Renal cortex interstitium (tissue), 11 donors: Measurements from ENCODE around the gene SCAPER. TPM values are rescaled to one million over a fixed set of nuclear protein-coding genes. Genes with fewer than 3 reads are reported as not detected.
"Not testable (repeated sequence)": the region's sequence is repeated elsewhere in the genome, so short reads cannot be mapped to it uniquely, and the experiment has no call there.

Experiments
- DNase-seq, 11 donors: peaks; one replicate each; pipeline ENCODE4 v3.0.0-alpha.2; 2013; ENCODE audit warnings: low read depth in 9 of 11, low spot score in 4 of 11; ENCODE audit errors: extremely low read depth in 1 of 11
- polyA plus RNA-seq, 3 donors: library from polyadenylated mRNA; unstranded; fragments of 120-200 nt; gene quantifications; one replicate each; pipeline ENCODE4 v1.2.1, GENCODE V29; 2013; ENCODE audit not compliant: insufficient read length in 3 of 3

Gene SCAPER
- polyA plus RNA-seq, 3 donors: 23.1 to 27.5 (median 27.1) TPM

- no peak for DNase-seq
Measured at GRCh38 chr15:76565366-76565765, 339.8 kb downstream of the SCAPER start.

GRCh38 chr15:76555247-76555646 is 349.9 kb downstream of the SCAPER start:
- no peak for DNase-seq

DNA sequence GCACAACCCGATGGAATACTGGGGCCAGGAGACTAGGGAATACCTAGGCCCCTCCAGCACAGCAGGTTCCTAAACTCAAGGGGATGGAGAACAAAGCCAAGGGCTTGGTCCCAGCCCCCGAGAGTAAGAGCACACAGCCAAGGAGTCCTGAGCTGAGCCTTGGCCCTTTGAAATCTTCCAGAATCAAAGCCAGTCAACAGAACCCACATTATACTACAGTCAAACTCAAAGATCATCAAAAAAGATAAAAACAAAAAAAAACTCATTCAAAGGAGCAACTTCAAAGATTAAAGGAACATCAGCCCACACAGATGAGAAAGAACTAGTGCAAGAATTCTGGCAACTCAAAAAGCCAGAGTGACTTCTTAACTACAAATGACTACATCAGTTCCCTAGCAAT is 351.6 kb downstream of the SCAPER start:
- no peak for DNase-seq

DNA sequence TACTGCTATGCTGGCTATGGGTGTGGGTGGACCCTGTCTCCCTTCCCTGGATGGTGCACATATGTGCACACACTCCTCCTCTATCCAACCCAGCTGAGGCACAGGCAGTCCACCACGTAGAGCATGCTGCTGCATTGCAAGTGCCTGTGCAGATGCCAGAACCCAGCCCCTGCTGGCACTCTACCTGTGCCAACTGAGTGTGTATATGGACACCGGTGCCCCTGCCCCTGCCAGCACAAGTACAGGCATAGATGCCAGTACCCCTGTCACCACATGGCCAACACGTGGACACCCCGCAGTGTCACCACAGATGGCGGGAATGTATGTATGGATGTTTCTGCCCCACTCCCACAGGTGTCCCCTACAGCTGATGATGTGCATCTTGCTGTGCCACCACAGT is 352.0 kb downstream of the SCAPER start:
- no peak for DNase-seq

DNA sequence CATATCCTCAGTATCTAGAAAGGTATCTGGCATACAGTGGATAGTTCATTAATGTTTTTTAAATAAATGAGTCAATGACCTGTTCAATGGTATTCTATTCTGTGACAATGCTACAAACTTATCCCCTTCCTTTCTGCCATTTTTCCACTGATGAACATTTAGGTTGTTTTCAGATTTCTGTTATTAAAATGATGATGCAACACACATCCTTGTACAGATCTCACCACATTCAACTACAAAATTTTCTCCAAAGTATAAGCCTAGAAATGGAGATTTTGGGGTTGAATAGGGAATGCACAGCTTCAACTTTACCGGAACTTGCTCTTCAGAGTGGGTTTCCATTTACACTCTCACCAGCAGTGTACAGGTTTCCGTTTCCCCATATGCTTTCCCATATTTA is 358.3 kb downstream of the SCAPER start:
- no peak for DNase-seq

GRCh38 chr15:76533995-76534394 is 371.1 kb downstream of the SCAPER start:
- peak in 4 of 11 donors; percentile 7 to 16 (median 14) for DNase-seq

DNA sequence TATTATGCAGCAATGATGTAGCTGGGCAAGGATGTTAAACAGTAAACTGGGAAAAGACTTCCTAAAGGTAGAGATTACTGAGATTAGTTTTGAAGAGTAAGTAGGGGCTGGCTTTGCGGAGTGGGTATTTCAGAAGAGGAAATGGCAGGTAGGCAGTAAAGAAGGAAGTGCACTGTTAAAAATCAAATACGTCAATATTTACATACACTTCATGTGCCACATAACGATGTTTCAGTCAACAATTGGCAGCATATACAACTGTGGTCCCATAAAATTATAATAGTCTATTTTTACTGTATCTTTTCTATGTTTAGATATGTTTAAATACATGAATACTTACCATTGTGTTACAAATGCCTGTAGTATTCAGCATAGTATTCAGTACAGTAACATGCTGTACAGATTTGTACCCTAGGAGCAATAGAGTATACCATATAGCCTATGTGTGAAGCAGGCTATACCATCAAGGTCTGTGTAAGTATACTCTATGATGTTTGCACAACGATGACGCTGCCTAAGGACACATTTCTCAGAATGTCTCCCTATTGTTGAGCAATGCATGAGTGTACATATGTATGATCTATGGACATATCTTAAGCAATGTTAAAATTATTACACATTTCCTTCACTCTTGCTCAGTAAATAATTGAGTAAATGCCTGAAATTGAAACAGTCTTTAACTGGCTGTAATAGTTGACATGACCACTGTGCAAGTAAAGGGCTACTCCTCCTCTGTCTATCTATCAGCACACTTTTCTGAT is 371.9 kb downstream of the SCAPER start:
- DNase-seq: no peak

DNA sequence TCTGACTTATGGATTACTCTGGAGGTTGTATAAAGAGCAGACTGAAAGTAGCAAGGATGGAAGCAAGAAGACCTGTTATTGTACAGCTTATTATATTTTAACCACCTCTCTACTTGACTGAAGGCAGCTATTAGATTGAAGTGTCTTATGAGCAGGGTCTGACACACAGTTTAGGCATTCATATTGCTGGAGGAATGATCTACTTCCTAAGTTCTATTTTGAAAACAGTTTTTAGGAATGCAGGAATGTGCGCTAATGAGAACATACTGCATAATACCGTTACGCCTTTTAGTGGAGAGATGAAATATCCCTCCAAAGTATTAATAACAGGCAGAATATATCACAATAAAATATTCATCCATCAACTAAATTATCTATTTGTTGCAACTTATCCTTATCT is 375.2 kb downstream of the SCAPER start:
- no peak for DNase-seq

- DNase-seq: no peak
Measured at GRCh38 chr15:76526111-76526510, 379.0 kb downstream of the SCAPER start.

DNA sequence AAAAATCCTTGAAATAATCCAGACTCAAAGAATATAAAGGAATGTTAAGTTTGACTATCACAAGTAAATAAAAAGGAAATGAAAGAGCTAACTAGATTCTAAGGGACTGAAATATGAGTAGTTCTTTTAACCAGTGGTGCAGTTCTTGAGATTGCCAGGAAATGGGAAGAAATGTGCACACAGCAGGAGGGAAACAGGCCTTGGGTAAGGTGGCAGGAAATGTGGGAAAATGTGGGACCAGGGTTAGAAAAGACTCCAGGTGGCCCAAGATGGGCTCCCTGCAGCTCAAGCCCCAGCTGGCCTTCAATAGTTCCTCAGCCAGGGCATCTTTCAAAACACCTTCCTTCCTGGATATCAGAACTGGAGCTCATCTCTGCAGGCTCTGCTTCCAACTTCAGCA is 387.2 kb downstream of the SCAPER start:
- no peak for DNase-seq

GRCh38 chr15:76514282-76514681 is 390.9 kb downstream of the SCAPER start:
- DNase-seq: peak in 1 of 11 donors; percentile 40

GRCh38 chr15:76512971-76513370 is 392.2 kb downstream of the SCAPER start:
- no peak for DNase-seq

GRCh38 chr15:76510663-76511062 is 394.5 kb downstream of the SCAPER start:
- DNase-seq: not testable (repeated sequence)

- no peak for DNase-seq
Measured at GRCh38 chr15:76503804-76504203, 401.3 kb downstream of the SCAPER start.

GRCh38 chr15:76503121-76503520 is 402.0 kb downstream of the SCAPER start:
- DNase-seq: no peak

DNA sequence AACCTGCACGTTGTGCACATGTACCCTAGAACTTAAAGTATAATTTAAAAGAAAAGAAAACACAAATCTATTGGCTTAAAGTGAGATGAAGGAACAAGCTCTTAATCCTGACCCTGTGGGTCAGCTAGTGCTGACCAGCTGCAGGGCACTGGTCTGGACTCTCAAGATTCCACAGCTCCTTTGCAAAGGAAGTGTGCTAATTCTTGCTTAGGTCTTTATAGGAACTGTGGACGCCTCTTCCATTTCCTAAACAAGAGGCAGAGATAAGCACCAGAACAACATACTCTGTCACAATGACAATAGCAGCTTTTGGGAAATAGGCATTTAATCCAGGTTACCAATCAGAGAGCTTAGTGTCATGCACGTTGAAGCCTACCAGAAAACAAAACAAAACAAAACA is 402.5 kb downstream of the SCAPER start:
- DNase-seq: no peak

- not testable (repeated sequence) for DNase-seq
Measured at GRCh38 chr15:76502185-76502584, 403.0 kb downstream of the SCAPER start.

DNA sequence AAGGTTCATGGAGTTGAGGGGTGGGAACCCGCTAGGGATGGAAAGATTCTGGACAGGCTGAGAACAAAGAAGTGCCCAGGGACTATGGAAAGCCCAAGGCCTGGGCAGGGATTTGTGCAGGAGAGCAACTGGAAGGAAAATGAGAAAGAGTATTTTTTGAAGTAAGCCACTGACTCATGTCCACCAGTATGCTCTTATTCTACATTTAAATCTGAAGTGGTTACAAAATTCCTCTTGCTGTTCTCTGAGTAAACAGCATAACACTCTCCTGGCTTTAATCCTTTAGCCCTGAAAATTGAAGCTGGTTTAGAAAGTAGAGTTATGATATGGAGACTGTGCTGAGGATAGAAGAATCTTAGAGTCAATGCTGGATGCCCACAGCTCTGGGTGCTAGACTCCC is 403.4 kb downstream of the SCAPER start:
- DNase-seq: no peak

- DNase-seq: no peak
Measured at GRCh38 chr15:76501011-76501410, 404.1 kb downstream of the SCAPER start.

DNA sequence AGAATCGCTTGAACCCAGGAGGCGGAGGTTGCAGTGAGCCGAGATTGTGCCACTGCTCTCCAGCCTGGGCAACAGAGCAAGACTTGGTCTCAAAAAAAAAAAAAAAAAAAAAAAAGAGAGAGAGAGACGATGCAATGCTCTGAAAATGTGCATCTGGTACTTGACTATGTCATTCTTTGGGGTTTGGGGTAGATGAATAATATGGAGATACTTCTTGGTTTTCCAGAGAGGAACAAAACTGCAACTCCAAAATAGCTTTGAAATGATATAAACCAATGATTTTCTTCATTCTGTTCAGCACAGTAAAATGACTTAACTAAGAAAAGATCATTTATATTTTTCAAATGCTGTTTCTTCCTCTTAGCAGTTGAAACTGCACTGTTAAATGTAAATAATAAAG is 409.7 kb downstream of the SCAPER start:
- no peak for DNase-seq

GRCh38 chr15:76492538-76492937 is 412.6 kb downstream of the SCAPER start:
- DNase-seq: no peak
